ENCODE measurements around the gene GJE1. TPM values are rescaled to one million over a fixed set of nuclear protein-coding genes. Genes with fewer than 3 reads are reported as not detected.
"Not testable (repeated sequence)": the region's sequence is repeated elsewhere in the genome, so short reads cannot be mapped to it uniquely, and the experiment has no call there.

GJE1 gene
- total RNA-seq = not detected

- DNase-seq = no peak
These were observed at the start of gene GJE1 for GRCh38 chr6:142132625-142133024. TSS of gene GJE1 (plus strand) at chr6:142132925. CDS start at chr6:142133159, 234 bp downstream.

GRCh38 chr6:142087950-142088857 is 44.5 kb upstream of the GJE1 start:
- no peak for DNase-seq

- no peak for DNase-seq
These were observed 43.9 kb upstream of the GJE1 start for GRCh38 chr6:142088858-142089216.

GRCh38 chr6:142104820-142105219 is 27.9 kb upstream of the GJE1 start:
- DNase-seq = not testable (repeated sequence)

- not testable (repeated sequence) for DNase-seq
These were observed 21.9 kb upstream of the GJE1 start for GRCh38 chr6:142110820-142111219.

- DNase-seq = peak; percentile 2
These were observed 20.2 kb upstream of the GJE1 start for GRCh38 chr6:142112451-142113061.

- no peak for DNase-seq
These were observed 15.4 kb upstream of the GJE1 start for GRCh38 chr6:142117366-142117765.

GRCh38 chr6:142118328-142118727 is 14.4 kb upstream of the GJE1 start:
- no peak for DNase-seq

- no peak for DNase-seq
These were observed 13.8 kb upstream of the GJE1 start for GRCh38 chr6:142118925-142119324.

GRCh38 chr6:142121342-142121741 is 11.4 kb upstream of the GJE1 start:
- DNase-seq = no peak

- no peak for DNase-seq
These were observed 1.9 kb upstream of the GJE1 start for GRCh38 chr6:142130814-142131213.

- DNase-seq = no peak
These were observed 6.2 kb downstream of the GJE1 start for GRCh38 chr6:142138876-142139275.

- not testable (repeated sequence) for DNase-seq
These were observed 8.8 kb downstream of the GJE1 start for GRCh38 chr6:142141531-142141930.

GRCh38 chr6:142146828-142147662 is 14.3 kb downstream of the GJE1 start, which contains the start of the genes NMBR and VTA1:
TSS of gene NMBR (minus strand) at chr6:142147122. CDS start at chr6:142088658, 58,464 bp downstream.
TSS of gene VTA1 (plus strand) at chr6:142147263. CDS start at chr6:142147288, 25 bp downstream.
- peak; percentile 99 for DNase-seq

- no peak for DNase-seq
These were observed 20.0 kb downstream of the GJE1 start for GRCh38 chr6:142152746-142153145.

GRCh38 chr6:142153196-142153595 is 20.5 kb downstream of the GJE1 start:
- no peak for DNase-seq

GRCh38 chr6:142154336-142154735 is 21.6 kb downstream of the GJE1 start:
- no peak for DNase-seq

- DNase-seq = no peak
These were observed 22.4 kb downstream of the GJE1 start for GRCh38 chr6:142155091-142155490.

- DNase-seq = no peak
These were observed 23.4 kb downstream of the GJE1 start for GRCh38 chr6:142155895-142156757.

- DNase-seq = not testable (repeated sequence)
These were observed 24.0 kb downstream of the GJE1 start for GRCh38 chr6:142156758-142157068.

- DNase-seq = no peak
These were observed 30.1 kb downstream of the GJE1 start for GRCh38 chr6:142162780-142163179.

GRCh38 chr6:142165227-142165626 is 32.5 kb downstream of the GJE1 start:
- no peak for DNase-seq
